Cardiac septum (tissue), 1 donor: ENCODE data around the gene MKRN2OS. TPM values are rescaled to one million over a fixed set of nuclear protein-coding genes. Genes with fewer than 3 reads are reported as not detected.

ENCODE experiments used
- total RNA-seq: library from RNA; stranded (reverse); fragmentation: NEBNext Ultra II Directional; extraction: Animal tissue kit (Norgen Biotek cat#: 25700); gene quantifications from one replicate; pipeline ENCODE4 v1.2.1, GENCODE V29; 2021
- donor health status: DM: no; HTN: no; CAD: no.

Gene MKRN2OS
- total RNA-seq, 1 donor from 2014 or later: 0.48 TPM

Other genes with a start within 250 kb of the MKRN2OS start
- gene TSEN2, start 61.0 kb downstream of the MKRN2OS start, total RNA-seq: 11.1 TPM
- gene MKRN2, start 11.6 kb upstream of the MKRN2OS start, total RNA-seq: 27.9 TPM
- 118 TPM for gene RAF1, start 118.6 kb upstream of the MKRN2OS start, total RNA-seq
- gene TMEM40, start 213.8 kb upstream of the MKRN2OS start, total RNA-seq: 0.54 TPM